ENCODE results near the gene UNKL. TPM values are rescaled to one million over a fixed set of nuclear protein-coding genes. Genes with fewer than 3 reads are reported as not detected.

Gene UNKL
- total and polyA plus RNA-seq, 9 donors, result 6.6 to 12.9 (median 8.1) TPM

GRCh38 chr16:1455190-1456171, 41.0 kb upstream of the UNKL start:
- peaks cover 78% of the 10 kb centered on the region for H3K36me3 ChIP-seq (ENCODE audit: control insufficient read depth, insufficient read depth, low read length)
- no peak overlapping the region for H3K4me3 ChIP-seq (ENCODE audit: low read length)
- H3K27ac ChIP-seq (ENCODE audit: low read length), result no peak overlapping the region
- WGBS (ENCODE audit: insufficient coverage), result 94% methylated on average over 40 of the region's 41 CpGs
- peaks cover 2% of the 10 kb centered on the region for H3K4me1 ChIP-seq (ENCODE audit: control insufficient read depth, insufficient read depth, low read length)
- H3K27me3 ChIP-seq (ENCODE audit: control insufficient read depth, insufficient read depth, low read length), result no peaks in the 10 kb centered on the region
- H3K9me3 ChIP-seq (replicated peaks; ENCODE audit: control insufficient read depth, low read depth, low read length), result no peaks in the 10 kb centered on the region
- DNase-seq, result no peak

- no peak for DNase-seq
- WGBS (ENCODE audit: insufficient coverage), result 92% methylated on average over 17 of the region's 17 CpGs
- no peak overlapping the region for H3K27ac ChIP-seq (ENCODE audit: low read length)
- H3K4me3 ChIP-seq (ENCODE audit: low read length), result no peak overlapping the region
- peaks cover 79% of the 10 kb centered on the region for H3K36me3 ChIP-seq (ENCODE audit: control insufficient read depth, insufficient read depth, low read length)
- H3K27me3 ChIP-seq (ENCODE audit: control insufficient read depth, insufficient read depth, low read length), result no peaks in the 10 kb centered on the region
- H3K4me1 ChIP-seq (ENCODE audit: control insufficient read depth, insufficient read depth, low read length), result peaks cover 2% of the 10 kb centered on the region
- no peaks in the 10 kb centered on the region for H3K9me3 ChIP-seq (replicated peaks; ENCODE audit: control insufficient read depth, low read depth, low read length)
These were observed 40.1 kb upstream of the UNKL start for GRCh38 chr16:1454561-1454960.

DNA sequence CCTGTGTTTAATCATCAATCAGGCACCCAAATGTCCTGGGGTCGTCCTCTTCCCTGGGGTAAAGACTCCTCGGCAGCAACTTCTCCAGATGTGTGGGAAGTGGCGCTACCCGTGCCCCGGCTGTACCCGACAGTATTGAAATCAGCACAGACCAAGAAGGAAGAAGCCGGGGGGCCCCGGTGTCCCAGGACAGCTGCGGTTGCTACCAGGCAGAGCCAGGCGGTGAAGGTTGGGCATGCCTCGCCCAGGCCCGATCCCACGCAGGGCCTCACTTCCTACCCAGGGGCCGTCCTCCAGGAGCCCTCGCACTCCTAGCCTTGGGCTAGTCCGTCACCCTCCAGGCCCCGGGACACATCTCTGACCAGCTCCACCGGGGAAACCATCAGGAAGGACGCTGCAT, 38.8 kb upstream of the UNKL start:
- Histone ChIP-seq H3K27ac (ENCODE audit: low read length) (no peak overlapping the region), H3K4me1 (ENCODE audit: control insufficient read depth, insufficient read depth, low read length) (no peaks in the 10 kb centered on the region), H3K9me3 (replicated peaks; ENCODE audit: control insufficient read depth, low read depth, low read length) (no peaks in the 10 kb centered on the region), H3K4me3 (ENCODE audit: low read length) (no peak overlapping the region), H3K27me3 (ENCODE audit: control insufficient read depth, insufficient read depth, low read length) (no peaks in the 10 kb centered on the region), H3K36me3 (ENCODE audit: control insufficient read depth, insufficient read depth, low read length) (peaks cover 83% of the 10 kb centered on the region)
- WGBS (ENCODE audit: insufficient coverage), result 90% methylated on average over 16 of the region's 19 CpGs
- DNase-seq, result no peak

DNA sequence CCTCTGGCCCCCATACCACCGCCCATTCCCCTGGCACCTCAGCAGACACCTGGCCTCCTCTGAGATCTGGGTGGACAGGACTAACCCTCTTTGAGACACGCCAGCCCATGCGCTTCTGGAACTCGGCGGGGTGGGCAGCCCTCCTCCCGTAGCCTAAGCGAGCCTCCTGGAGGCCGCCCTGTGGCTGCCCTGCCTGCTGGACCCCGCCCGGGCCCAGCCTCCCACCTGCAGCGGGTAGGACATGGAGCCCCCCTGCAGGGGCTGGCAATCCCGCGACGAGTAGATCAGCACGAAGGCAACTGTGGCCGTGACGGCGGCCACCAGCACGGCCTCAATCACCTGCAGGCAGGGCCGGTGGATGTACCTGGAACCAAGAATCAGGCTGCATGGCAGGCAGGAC, 38.0 kb upstream of the UNKL start:
- H3K27me3 ChIP-seq (ENCODE audit: control insufficient read depth, insufficient read depth, low read length), result no peaks in the 10 kb centered on the region
- no peak overlapping the region for H3K27ac ChIP-seq (ENCODE audit: low read length)
- H3K4me3 ChIP-seq (ENCODE audit: low read length), result no peak overlapping the region
- WGBS (ENCODE audit: insufficient coverage), result 92% methylated on average over 20 of the region's 20 CpGs
- no peaks in the 10 kb centered on the region for H3K4me1 ChIP-seq (ENCODE audit: control insufficient read depth, insufficient read depth, low read length)
- H3K36me3 ChIP-seq (ENCODE audit: control insufficient read depth, insufficient read depth, low read length), result peaks cover 83% of the 10 kb centered on the region
- H3K9me3 ChIP-seq (replicated peaks; ENCODE audit: control insufficient read depth, low read depth, low read length), result no peaks in the 10 kb centered on the region
- no peak for DNase-seq

- no peak for DNase-seq
- WGBS (ENCODE audit: insufficient coverage), result 93% methylated on average over 34 of the region's 34 CpGs
- Histone ChIP-seq H3K27me3 (ENCODE audit: control insufficient read depth, insufficient read depth, low read length) (no peaks in the 10 kb centered on the region), H3K4me3 (ENCODE audit: low read length) (no peak overlapping the region), H3K4me1 (ENCODE audit: control insufficient read depth, insufficient read depth, low read length) (no peaks in the 10 kb centered on the region), H3K27ac (ENCODE audit: low read length) (no peak overlapping the region), H3K9me3 (replicated peaks; ENCODE audit: control insufficient read depth, low read depth, low read length) (no peaks in the 10 kb centered on the region), H3K36me3 (ENCODE audit: control insufficient read depth, insufficient read depth, low read length) (peaks cover 79% of the 10 kb centered on the region)
These were observed 37.3 kb upstream of the UNKL start for GRCh38 chr16:1451702-1452392.

DNA sequence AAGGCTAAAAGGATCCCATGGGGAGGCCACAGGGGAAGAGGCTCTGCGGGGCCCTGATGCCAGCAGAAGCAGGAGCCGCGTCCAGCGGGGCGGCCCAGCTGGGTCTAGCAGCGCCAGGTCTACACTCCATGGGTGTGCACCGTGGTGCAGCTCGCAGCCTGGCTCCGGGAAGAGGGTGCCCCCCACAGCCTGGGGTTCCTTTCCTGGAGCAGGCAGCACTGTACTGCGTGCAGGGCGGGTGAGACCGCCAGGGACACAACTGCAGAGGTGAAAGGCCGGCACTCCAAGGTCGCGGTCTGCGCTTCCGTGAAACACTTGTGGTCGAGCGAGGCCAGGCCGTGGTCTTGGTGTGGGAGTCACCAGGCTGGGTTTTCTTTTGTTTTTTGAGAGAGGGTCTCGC, 36.3 kb upstream of the UNKL start:
- no peaks in the 10 kb centered on the region for H3K9me3 ChIP-seq (replicated peaks; ENCODE audit: control insufficient read depth, low read depth, low read length)
- no peaks in the 10 kb centered on the region for H3K4me1 ChIP-seq (ENCODE audit: control insufficient read depth, insufficient read depth, low read length)
- H3K4me3 ChIP-seq (ENCODE audit: low read length), result no peak overlapping the region
- H3K27ac ChIP-seq (ENCODE audit: low read length), result no peak overlapping the region
- no peak for DNase-seq
- H3K36me3 ChIP-seq (ENCODE audit: control insufficient read depth, insufficient read depth, low read length), result peaks cover 82% of the 10 kb centered on the region
- H3K27me3 ChIP-seq (ENCODE audit: control insufficient read depth, insufficient read depth, low read length), result no peaks in the 10 kb centered on the region
- 96% methylated on average over 15 of the region's 21 CpGs for WGBS (ENCODE audit: insufficient coverage)

DNA sequence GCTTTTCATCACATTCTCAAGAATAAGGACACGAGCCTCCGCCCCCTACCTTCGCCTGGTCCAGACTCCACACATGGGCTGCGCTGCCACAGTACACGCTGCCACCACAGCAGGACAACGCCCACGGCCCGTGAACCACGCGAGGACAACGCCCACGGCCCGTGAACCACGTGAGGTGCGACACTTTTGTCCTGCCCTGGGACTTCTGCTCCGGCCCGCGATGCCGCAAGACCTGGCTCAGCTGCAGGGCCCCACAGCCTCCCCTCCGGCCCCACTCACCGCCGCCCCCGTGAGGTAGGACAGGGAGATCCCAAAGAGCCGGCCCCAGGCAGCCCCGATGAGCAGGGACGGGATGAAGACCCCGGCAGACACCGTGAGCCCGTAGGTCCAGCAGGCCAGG, 35.7 kb upstream of the UNKL start:
- H3K4me3 ChIP-seq (ENCODE audit: low read length), result no peak overlapping the region
- WGBS (ENCODE audit: insufficient coverage), result 92% methylated on average over 29 of the region's 29 CpGs

DNA sequence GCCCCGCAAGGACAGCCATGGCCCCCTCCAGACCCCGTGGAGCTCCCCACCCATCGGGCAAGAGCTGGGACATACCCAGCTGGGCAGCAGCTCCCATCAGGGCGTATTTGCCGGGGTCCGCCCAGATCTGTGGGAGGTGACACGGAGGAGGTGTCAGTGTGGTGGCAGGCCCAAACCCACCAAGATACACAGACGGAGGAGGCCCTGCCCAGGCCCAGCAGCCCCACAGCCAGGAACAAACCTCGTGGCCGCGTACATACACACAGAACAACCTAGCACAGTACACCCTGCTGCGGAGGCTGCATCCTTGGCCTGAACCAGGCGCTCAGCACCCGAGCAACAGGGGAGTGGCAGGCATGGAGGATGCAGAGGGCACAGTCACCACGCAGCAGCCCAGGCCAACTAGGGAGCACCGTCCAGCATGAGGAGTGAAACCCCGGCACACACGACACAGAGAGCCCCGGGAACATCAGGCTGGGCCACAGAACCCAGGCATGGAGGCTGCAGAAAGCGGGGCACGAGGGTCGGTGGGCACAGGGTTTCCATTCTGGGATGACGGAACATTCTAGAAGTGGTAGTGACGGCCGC, 34.8 kb upstream of the UNKL start:
- Histone ChIP-seq H3K27me3 (ENCODE audit: control insufficient read depth, insufficient read depth, low read length) (no peaks in the 10 kb centered on the region), H3K27ac (ENCODE audit: low read length) (no peak overlapping the region), H3K36me3 (ENCODE audit: control insufficient read depth, insufficient read depth, low read length) (peaks cover 73% of the 10 kb centered on the region), H3K4me1 (ENCODE audit: control insufficient read depth, insufficient read depth, low read length) (no peaks in the 10 kb centered on the region), H3K9me3 (replicated peaks; ENCODE audit: control insufficient read depth, low read depth, low read length) (no peaks in the 10 kb centered on the region), H3K4me3 (ENCODE audit: low read length) (no peak overlapping the region)
- DNase-seq, result no peak
- WGBS (ENCODE audit: insufficient coverage), result 97% methylated on average over 17 of the region's 25 CpGs

More for the DNA sequence above, 35.7 kb upstream of the UNKL start:
- no peak for DNase-seq
- H3K27ac ChIP-seq (ENCODE audit: low read length), result no peak overlapping the region
- no peaks in the 10 kb centered on the region for H3K9me3 ChIP-seq (replicated peaks; ENCODE audit: control insufficient read depth, low read depth, low read length)
- H3K4me1 ChIP-seq (ENCODE audit: control insufficient read depth, insufficient read depth, low read length), result no peaks in the 10 kb centered on the region
- H3K36me3 ChIP-seq (ENCODE audit: control insufficient read depth, insufficient read depth, low read length), result peaks cover 82% of the 10 kb centered on the region
- no peaks in the 10 kb centered on the region for H3K27me3 ChIP-seq (ENCODE audit: control insufficient read depth, insufficient read depth, low read length)

DNA sequence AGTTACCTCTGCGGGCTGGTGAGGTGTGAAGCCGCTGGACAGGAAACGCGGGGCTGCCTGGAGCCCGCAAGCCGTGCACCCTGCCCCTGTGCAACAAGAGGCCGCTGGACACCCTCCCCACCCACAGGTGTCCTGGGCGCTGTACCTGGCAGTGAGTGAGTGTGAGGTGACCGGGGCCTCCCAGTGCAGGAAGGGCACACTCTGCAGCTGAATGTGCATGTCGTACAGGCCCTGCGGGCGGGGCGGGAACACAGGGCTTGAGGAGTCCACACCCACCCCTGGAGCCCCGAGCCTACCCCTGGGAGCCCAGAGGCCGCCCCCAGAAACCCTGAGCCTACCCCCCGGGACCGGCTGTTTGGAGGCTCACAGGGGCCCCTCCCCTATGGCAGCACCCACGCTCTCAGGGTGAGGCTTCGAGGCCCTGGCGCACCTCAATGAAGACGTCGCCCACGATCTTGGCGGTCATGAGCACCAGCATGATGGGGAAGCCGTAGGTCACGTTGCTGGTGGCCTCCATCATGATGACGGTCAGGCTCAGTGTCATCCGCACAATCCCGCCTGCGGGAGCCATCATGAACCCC, 34.1 kb upstream of the UNKL start:
- H3K4me1 ChIP-seq (ENCODE audit: control insufficient read depth, insufficient read depth, low read length), result no peaks in the 10 kb centered on the region
- H3K36me3 ChIP-seq (ENCODE audit: control insufficient read depth, insufficient read depth, low read length), result peaks cover 66% of the 10 kb centered on the region
- 93% methylated on average over 28 of the region's 30 CpGs for WGBS (ENCODE audit: insufficient coverage)
- H3K27ac ChIP-seq (ENCODE audit: low read length), result no peak overlapping the region
- H3K9me3 ChIP-seq (replicated peaks; ENCODE audit: control insufficient read depth, low read depth, low read length), result no peaks in the 10 kb centered on the region
- no peaks in the 10 kb centered on the region for H3K27me3 ChIP-seq (ENCODE audit: control insufficient read depth, insufficient read depth, low read length)
- DNase-seq, result no peak
- no peak overlapping the region for H3K4me3 ChIP-seq (ENCODE audit: low read length)

GRCh38 chr16:1447965-1448364, 33.5 kb upstream of the UNKL start:
- H3K4me3 ChIP-seq (ENCODE audit: low read length), result no peak overlapping the region
- no peaks in the 10 kb centered on the region for H3K27me3 ChIP-seq (ENCODE audit: control insufficient read depth, insufficient read depth, low read length)
- peaks cover 62% of the 10 kb centered on the region for H3K36me3 ChIP-seq (ENCODE audit: control insufficient read depth, insufficient read depth, low read length)
- H3K9me3 ChIP-seq (replicated peaks; ENCODE audit: control insufficient read depth, low read depth, low read length), result no peaks in the 10 kb centered on the region
- 89% methylated on average over 11 of the region's 11 CpGs for whole genome bisulfite sequencing (ENCODE audit: insufficient coverage)
- no peak overlapping the region for H3K27ac ChIP-seq (ENCODE audit: low read length)
- H3K4me1 ChIP-seq (ENCODE audit: control insufficient read depth, insufficient read depth, low read length), result no peaks in the 10 kb centered on the region
- DNase-seq, result no peak

All from muscle of leg (tissue), 11 donors.